GM23338 (cell line): Measurements from ENCODE around the gene GLB1L3. TPM values are rescaled to one million over a fixed set of nuclear protein-coding genes. Genes with fewer than 3 reads are reported as not detected.
"Not testable (repeated sequence)": the region's sequence is repeated elsewhere in the genome, so short reads cannot be mapped to it uniquely, and the experiment has no call there.

ENCODE experiments used
- ATAC-seq: fragments of 200-7000 bp; cut with Tn5 transposase; 3 replicates; pipeline ENCODE4 v1.9.1; 2020
- DNase-seq: peaks from one replicate; pipeline ENCODE4 v3.0.0-alpha.2; 2015; ENCODE audit warnings: low spot score
- H2AFZ ChIP-seq: fragments of 200-600 bp; sonication (generic); 2 replicates; pipeline ENCODE4 v1.8.0; 2016; ENCODE audit warnings: antibody characterized with exemption, mild to moderate bottlenecking, moderate library complexity
- H3F3A ChIP-seq: fragments of 200-600 bp; sonication (generic); replicated peaks from 2 replicates; pipeline ENCODE4 v1.8.0; 2017; ENCODE audit warnings: antibody characterized with exemption, mixed run types, low read depth
- H3K27ac ChIP-seq: fragments of 200-600 bp; sonication (generic); 2 replicates; pipeline ENCODE4 v1.6.1; 2016; ENCODE audit warnings: low read depth
- H3K27me3 ChIP-seq: fragments of 200-600 bp; sonication (generic); 2 replicates; pipeline ENCODE4 v1.8.0; 2016; ENCODE audit warnings: mild to moderate bottlenecking, mixed run types, moderate library complexity; ENCODE audit not compliant: insufficient read depth
- H3K36me3 ChIP-seq: fragments of 200-600 bp; sonication (generic); 2 replicates; pipeline ENCODE4 v1.8.0; 2016; ENCODE audit warnings: mild to moderate bottlenecking; ENCODE audit not compliant: insufficient read depth
- H3K4me1 ChIP-seq: fragments of 200-600 bp; sonication (generic); 2 replicates; pipeline ENCODE4 v1.8.0; 2016; ENCODE audit warnings: mild to moderate bottlenecking, moderate library complexity; ENCODE audit not compliant: insufficient read depth
- H3K4me2 ChIP-seq: fragments of 200-600 bp; sonication (generic); 2 replicates; pipeline ENCODE4 v1.7.1; 2017; ENCODE audit warnings: mixed run types
- H3K4me3 ChIP-seq: fragments of 200-600 bp; sonication (generic); 2 replicates; pipeline ENCODE4 v1.6.1; 2016; ENCODE audit warnings: mixed run types
- H3K79me2 ChIP-seq: fragments of 200-600 bp; sonication (generic); replicated peaks from 2 replicates; pipeline ENCODE4 v1.8.0; 2017; ENCODE audit warnings: mild to moderate bottlenecking; ENCODE audit not compliant: insufficient read depth
- H3K9me2 ChIP-seq: fragments of 200-600 bp; sonication (generic); 2 replicates; pipeline ENCODE4 v1.8.0; 2017; ENCODE audit not compliant: insufficient read depth
- H4K20me1 ChIP-seq: fragments of 200-600 bp; sonication (generic); replicated peaks from 2 replicates; pipeline ENCODE4 v1.8.0; 2017; ENCODE audit warnings: mild to moderate bottlenecking; ENCODE audit not compliant: insufficient read depth
- H3K27ac Mint-ChIP-seq: 2 replicates; pipeline ENCODE4 v1.8.0; 2020; ENCODE audit warnings: inconsistent platforms, mild to moderate bottlenecking, moderate library complexity, mixed read lengths
- H3K27me3 Mint-ChIP-seq: 3 replicates; pipeline ENCODE4 v1.8.0; 2022; ENCODE audit warnings: low read depth, mild to moderate bottlenecking, moderate library complexity, mixed read lengths, inconsistent platforms; ENCODE audit not compliant: insufficient read depth, poor library complexity
- H3K36me3 Mint-ChIP-seq: 3 replicates; pipeline ENCODE4 v1.8.0; 2021; ENCODE audit warnings: low read depth, mild to moderate bottlenecking, inconsistent platforms, moderate library complexity, mixed read lengths
- H3K4me1 Mint-ChIP-seq: 3 replicates; pipeline ENCODE4 v1.8.0; 2020; ENCODE audit warnings: mild to moderate bottlenecking, inconsistent platforms, mixed read lengths
- H3K4me3 Mint-ChIP-seq: 3 replicates; pipeline ENCODE4 v1.8.0; 2021; ENCODE audit warnings: moderate library complexity, mild to moderate bottlenecking, inconsistent platforms, mixed read lengths
- H3K9me3 Mint-ChIP-seq: 3 replicates; pipeline ENCODE4 v1.8.0; 2020; ENCODE audit warnings: moderate library complexity, mild to moderate bottlenecking, inconsistent platforms, mixed read lengths
- CREB1 ChIP-seq: fragments of 250-450 bp; sonication (Bioruptor Pico); IDR thresholded peaks from 2 replicates; pipeline ENCODE4 v1.5.0; 2020; ENCODE audit warnings: low read depth, mild to moderate bottlenecking, moderate library complexity
- EZH2 ChIP-seq: fragments of 200-600 bp; sonication (generic); IDR thresholded peaks from one replicate; pipeline ENCODE4 v1.8.0; 2017; ENCODE audit warnings: antibody characterized with exemption, mild to moderate bottlenecking, low read depth; ENCODE audit not compliant: unreplicated experiment
- EZH2phosphoT487 ChIP-seq: fragments of 200-600 bp; sonication (generic); IDR thresholded peaks from one replicate; pipeline ENCODE4 v1.8.1; 2018; ENCODE audit warnings: antibody characterized with exemption; ENCODE audit not compliant: unreplicated experiment
- NANOG ChIP-seq: IDR thresholded peaks from 2 replicates; pipeline ENCODE4 v1.6.1; 2016; ENCODE audit warnings: antibody characterized with exemption, borderline replicate concordance
- POLR2AphosphoS5 ChIP-seq: IDR thresholded peaks from 2 replicates; pipeline ENCODE4 v1.6.1; 2016; ENCODE audit warnings: antibody characterized with exemption, low read depth
- STAT1 ChIP-seq: IDR thresholded peaks from one replicate; pipeline ENCODE4 v1.6.1; 2016; ENCODE audit warnings: antibody characterized with exemption; ENCODE audit not compliant: unreplicated experiment
- ZNF114 ChIP-seq: fragments of 250-450 bp; sonication (Bioruptor Pico); IDR thresholded peaks from 2 replicates; pipeline ENCODE4 v1.5.0; 2020; ENCODE audit warnings: mild to moderate bottlenecking, moderate library complexity
- ZNF331 ChIP-seq: fragments of 250-450 bp; sonication (Bioruptor Pico); IDR thresholded peaks from 2 replicates; pipeline ENCODE4 v1.5.0; 2020; ENCODE audit warnings: low read depth, mild to moderate bottlenecking, moderate library complexity
- polyA plus RNA-seq: library from polyadenylated mRNA; unstranded; fragments of >200 nt; fragmentation: Nextera tagmentation; extraction: Ambion mirVana; gene quantifications from 2 replicates; pipeline ENCODE4 v1.2.1, GENCODE V29; 2016
- total RNA-seq: library from RNA; depleted of rRNA; stranded (reverse); fragments of >200 nt; shearing (Covaris generic); gene quantifications from 2 replicates; pipeline ENCODE4 v1.2.3, GENCODE V29; 2014
- TF ChIP-seq, protein P1 (sequence below), 2 experiments: fragments of 200-600 bp in 1 of 2; sonication (generic) in 1 of 2; conservative IDR thresholded peaks; 2 replicates each; pipeline versions ENCODE4 v1.5.1 to v1.6.1; 2016 to 2017; ENCODE audit warnings: antibody characterized with exemption in 2 of 2, low read depth in 2 of 2, mild to moderate bottlenecking in 2 of 2, moderate library complexity in 1 of 2
- TF ChIP-seq, protein P2 (sequence below): IDR thresholded peaks from 2 replicates; pipeline ENCODE4 v1.6.1; 2016; ENCODE audit warnings: antibody characterized with exemption
- TF ChIP-seq, protein P3 (sequence below): IDR thresholded peaks from one replicate; pipeline ENCODE4 v1.6.1; 2018; ENCODE audit warnings: antibody characterized with exemption; ENCODE audit not compliant: unreplicated experiment

The GLB1L3 gene
- total and polyA plus RNA-seq, 2 experiments from 2014 or later, result 28.8 to 33.1 TPM

DNA sequence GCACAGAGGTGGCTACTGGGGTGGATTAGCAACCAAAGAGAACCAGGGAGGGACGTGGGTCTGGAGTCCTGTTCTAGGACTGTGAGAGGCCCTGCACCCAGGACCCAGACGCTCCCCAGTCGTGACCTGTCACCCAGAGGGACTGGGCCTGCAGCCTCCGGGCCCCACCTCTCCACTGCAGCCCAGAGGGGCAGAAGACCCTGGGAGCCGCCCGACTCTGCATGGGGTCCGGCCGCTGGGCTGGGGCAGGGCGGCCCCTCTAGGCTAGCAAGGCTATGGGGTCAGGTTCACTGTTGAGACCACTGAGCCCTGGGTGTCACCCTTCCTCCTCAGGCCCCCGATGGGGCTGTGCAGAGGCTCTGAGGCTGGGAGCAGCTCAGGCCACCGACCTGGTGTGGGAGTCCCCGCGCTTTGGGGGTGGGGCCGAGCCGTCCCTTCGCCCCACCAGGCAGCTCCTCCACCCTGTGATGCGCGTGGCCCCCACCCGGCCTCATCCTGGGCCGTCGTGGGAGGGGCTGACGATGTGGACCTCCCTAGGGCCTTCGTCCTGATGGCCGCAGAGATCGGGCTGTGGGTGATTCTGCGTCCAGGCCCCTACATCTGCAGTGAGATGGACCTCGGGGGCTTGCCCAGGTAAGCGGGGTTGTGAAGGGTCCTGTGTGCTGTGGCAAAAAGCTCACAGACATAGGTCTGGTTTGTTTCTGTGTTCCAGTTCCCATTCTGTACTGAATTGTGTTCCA, 68.5 kb downstream of the GLB1L3 start:
- not testable (repeated sequence) for DNase-seq, H3K4me1 ChIP-seq, H3K27ac Mint-ChIP-seq, H3K27me3 Mint-ChIP-seq, H3K4me3 Mint-ChIP-seq, H4K20me1 ChIP-seq, H3K79me2 ChIP-seq, H3K4me3 ChIP-seq, H3K4me2 ChIP-seq, H3K36me3 ChIP-seq, H3K9me2 ChIP-seq, H3K36me3 Mint-ChIP-seq, H3F3A ChIP-seq, H2AFZ ChIP-seq, H3K27me3 ChIP-seq, ATAC-seq, H3K9me3 Mint-ChIP-seq, H3K27ac ChIP-seq
- H3K4me1 Mint-ChIP-seq, result peaks cover 17% of the 10 kb centered on the region

DNA sequence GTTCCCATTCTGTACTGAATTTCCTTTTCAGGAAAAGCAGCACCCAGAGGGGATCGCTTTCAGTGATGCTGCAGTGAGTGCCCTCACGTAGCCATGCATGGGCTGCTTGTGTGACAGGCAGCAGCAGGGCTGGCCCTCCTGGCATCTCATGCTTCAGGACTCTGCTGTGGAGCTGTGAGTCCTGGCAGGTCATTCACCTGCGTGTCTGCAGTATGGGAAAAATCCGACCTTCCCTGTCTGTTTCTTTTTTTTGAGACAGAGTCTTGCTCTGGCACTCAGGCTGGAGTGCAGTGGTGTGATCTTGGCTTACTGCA, 69.0 kb downstream of the GLB1L3 start:
- H4K20me1 ChIP-seq, result no peaks in the 10 kb centered on the region
- no peaks in the 10 kb centered on the region for H3K79me2 ChIP-seq
- H3K27ac ChIP-seq, result no peak overlapping the region
- Mint-ChIP-seq H3K27me3 (peaks cover 5% of the 10 kb centered on the region), H3K9me3 (no peaks in the 10 kb centered on the region), H3K4me1 (peaks cover 20% of the 10 kb centered on the region), H3K27ac (no peak overlapping the region), H3K4me3 (no peak overlapping the region), H3K36me3 (no peaks in the 10 kb centered on the region)
- H3K36me3 ChIP-seq, result no peaks in the 10 kb centered on the region
- no peak overlapping the region for H3K4me3 ChIP-seq
- H3F3A ChIP-seq, result no peaks in the 10 kb centered on the region
- no peaks in the 10 kb centered on the region for H3K27me3 ChIP-seq
- DNase-seq (no peak), ATAC-seq (no peak)
- H3K9me2 ChIP-seq, result 0 out of 2 replicates have a peak, but pooled peaks cover 3% of the 10 kb centered on the region
- no peak overlapping the region for H3K4me2 ChIP-seq
- no peak overlapping the region for H2AFZ ChIP-seq
- peaks cover 14% of the 10 kb centered on the region for H3K4me1 ChIP-seq
- TF ChIP-seq, protein P1, sequence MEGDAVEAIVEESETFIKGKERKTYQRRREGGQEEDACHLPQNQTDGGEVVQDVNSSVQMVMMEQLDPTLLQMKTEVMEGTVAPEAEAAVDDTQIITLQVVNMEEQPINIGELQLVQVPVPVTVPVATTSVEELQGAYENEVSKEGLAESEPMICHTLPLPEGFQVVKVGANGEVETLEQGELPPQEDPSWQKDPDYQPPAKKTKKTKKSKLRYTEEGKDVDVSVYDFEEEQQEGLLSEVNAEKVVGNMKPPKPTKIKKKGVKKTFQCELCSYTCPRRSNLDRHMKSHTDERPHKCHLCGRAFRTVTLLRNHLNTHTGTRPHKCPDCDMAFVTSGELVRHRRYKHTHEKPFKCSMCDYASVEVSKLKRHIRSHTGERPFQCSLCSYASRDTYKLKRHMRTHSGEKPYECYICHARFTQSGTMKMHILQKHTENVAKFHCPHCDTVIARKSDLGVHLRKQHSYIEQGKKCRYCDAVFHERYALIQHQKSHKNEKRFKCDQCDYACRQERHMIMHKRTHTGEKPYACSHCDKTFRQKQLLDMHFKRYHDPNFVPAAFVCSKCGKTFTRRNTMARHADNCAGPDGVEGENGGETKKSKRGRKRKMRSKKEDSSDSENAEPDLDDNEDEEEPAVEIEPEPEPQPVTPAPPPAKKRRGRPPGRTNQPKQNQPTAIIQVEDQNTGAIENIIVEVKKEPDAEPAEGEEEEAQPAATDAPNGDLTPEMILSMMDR (conservative IDR thresholded peaks at IDR 0.05; ENCODE audit: low read depth in 2 of 2), result no peak
- TF ChIP-seq, protein P2, sequence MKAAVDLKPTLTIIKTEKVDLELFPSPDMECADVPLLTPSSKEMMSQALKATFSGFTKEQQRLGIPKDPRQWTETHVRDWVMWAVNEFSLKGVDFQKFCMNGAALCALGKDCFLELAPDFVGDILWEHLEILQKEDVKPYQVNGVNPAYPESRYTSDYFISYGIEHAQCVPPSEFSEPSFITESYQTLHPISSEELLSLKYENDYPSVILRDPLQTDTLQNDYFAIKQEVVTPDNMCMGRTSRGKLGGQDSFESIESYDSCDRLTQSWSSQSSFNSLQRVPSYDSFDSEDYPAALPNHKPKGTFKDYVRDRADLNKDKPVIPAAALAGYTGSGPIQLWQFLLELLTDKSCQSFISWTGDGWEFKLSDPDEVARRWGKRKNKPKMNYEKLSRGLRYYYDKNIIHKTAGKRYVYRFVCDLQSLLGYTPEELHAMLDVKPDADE, result no peak
- TF ChIP-seq, protein P3, sequence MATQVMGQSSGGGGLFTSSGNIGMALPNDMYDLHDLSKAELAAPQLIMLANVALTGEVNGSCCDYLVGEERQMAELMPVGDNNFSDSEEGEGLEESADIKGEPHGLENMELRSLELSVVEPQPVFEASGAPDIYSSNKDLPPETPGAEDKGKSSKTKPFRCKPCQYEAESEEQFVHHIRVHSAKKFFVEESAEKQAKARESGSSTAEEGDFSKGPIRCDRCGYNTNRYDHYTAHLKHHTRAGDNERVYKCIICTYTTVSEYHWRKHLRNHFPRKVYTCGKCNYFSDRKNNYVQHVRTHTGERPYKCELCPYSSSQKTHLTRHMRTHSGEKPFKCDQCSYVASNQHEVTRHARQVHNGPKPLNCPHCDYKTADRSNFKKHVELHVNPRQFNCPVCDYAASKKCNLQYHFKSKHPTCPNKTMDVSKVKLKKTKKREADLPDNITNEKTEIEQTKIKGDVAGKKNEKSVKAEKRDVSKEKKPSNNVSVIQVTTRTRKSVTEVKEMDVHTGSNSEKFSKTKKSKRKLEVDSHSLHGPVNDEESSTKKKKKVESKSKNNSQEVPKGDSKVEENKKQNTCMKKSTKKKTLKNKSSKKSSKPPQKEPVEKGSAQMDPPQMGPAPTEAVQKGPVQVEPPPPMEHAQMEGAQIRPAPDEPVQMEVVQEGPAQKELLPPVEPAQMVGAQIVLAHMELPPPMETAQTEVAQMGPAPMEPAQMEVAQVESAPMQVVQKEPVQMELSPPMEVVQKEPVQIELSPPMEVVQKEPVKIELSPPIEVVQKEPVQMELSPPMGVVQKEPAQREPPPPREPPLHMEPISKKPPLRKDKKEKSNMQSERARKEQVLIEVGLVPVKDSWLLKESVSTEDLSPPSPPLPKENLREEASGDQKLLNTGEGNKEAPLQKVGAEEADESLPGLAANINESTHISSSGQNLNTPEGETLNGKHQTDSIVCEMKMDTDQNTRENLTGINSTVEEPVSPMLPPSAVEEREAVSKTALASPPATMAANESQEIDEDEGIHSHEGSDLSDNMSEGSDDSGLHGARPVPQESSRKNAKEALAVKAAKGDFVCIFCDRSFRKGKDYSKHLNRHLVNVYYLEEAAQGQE, result no peak
- TF ChIP-seq POLR2AphosphoS5, result no peak
- no peak for TF ChIP-seq NANOG
- TF ChIP-seq STAT1, result no peak
- no peak for TF ChIP-seq EZH2
- no peak for TF ChIP-seq CREB1
- no peak for TF ChIP-seq ZNF331 (CRISPR knock-in tag)
- TF ChIP-seq EZH2phosphoT487, result no peak
- TF ChIP-seq ZNF114 (CRISPR knock-in tag), result no peak
